Effector memory CD4-positive, alpha-beta T cell (primary cell): Measurements from ENCODE around the gene CACNA2D3.

ENCODE experiments used
- DNase-seq, 3 donors: peaks; one replicate each; pipeline ENCODE4 v3.0.0-alpha.2; 2020
- H3K27ac ChIP-seq: 2 replicates; pipeline ENCODE4 v1.7.0; 2013; ENCODE audit warnings: mild to moderate bottlenecking, low read length, moderate library complexity; ENCODE audit not compliant: insufficient read depth, poor library complexity, severe bottlenecking
- H3K27me3 ChIP-seq: replicated peaks from 2 replicates; pipeline ENCODE4 v1.7.0; 2013; ENCODE audit warnings: mild to moderate bottlenecking, low read length; ENCODE audit not compliant: insufficient read depth, control insufficient read depth, poor library complexity, severe bottlenecking
- H3K36me3 ChIP-seq: 2 replicates; pipeline ENCODE4 v1.7.0; 2013; ENCODE audit warnings: mild to moderate bottlenecking, low read length, moderate library complexity; ENCODE audit not compliant: control insufficient read depth, insufficient read depth
- H3K4me1 ChIP-seq: 2 replicates; pipeline ENCODE4 v1.7.0; 2013; ENCODE audit warnings: low read length, mild to moderate bottlenecking; ENCODE audit not compliant: control insufficient read depth, insufficient read depth, poor library complexity, severe bottlenecking
- H3K4me3 ChIP-seq: 2 replicates; pipeline ENCODE4 v1.7.0; 2013; ENCODE audit warnings: low read length, low read depth, mild to moderate bottlenecking; ENCODE audit not compliant: insufficient read depth, poor library complexity, severe bottlenecking
- H3K9me3 ChIP-seq: 2 replicates; pipeline ENCODE4 v1.7.0; 2013; ENCODE audit warnings: mild to moderate bottlenecking, low read length, moderate library complexity; ENCODE audit not compliant: control insufficient read depth

CACNA2D3 gene

DNA sequence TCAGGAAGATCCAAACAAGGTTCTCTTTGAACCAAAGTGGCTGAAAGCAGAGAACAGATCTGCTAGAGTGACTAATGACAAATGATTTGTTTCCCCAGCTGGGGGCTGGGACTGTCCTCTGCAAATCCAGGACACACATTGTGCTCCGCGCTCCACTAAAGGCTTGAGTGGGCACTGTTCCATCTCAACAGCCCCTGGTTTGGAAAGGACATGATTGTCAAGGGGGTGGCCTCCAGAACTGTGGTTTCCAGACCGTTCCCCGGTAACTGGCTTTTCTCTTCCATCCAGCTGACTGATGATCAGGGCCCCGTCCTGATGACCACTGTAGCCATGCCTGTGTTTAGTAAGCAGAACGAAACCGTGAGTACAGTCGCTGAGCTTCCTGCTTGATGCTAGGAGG lies 714.5 kb downstream of the CACNA2D3 start:
- Histone ChIP-seq H3K4me3 (no peak overlapping the region), H3K9me3 (no peaks in the 10 kb centered on the region), H3K27ac (no peak overlapping the region), H3K27me3 (no peaks in the 10 kb centered on the region), H3K4me1 (no peaks in the 10 kb centered on the region), H3K36me3 (no peaks in the 10 kb centered on the region)
- DNase-seq, result no peak

DNA sequence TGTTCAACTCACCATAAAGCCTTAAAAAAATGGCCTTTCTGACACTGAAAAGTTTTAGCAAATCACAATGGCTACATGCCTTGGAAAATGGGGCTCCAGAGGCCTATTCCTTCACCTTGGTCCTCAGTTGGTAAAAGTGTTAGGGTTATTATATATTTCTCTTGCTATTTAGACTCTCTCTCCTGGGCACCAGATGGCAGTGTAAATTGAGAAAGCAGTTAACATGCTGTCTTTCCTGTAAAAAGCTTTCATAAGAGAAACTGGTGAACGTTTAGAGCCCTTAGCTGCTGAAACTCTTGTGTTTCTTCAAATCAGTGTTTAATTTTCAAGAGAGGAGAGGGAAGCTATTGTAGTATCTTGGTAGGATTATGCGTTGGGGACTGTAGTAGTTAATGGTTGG lies 715.6 kb downstream of the CACNA2D3 start:
- Histone ChIP-seq H3K9me3 (no peaks in the 10 kb centered on the region), H3K4me1 (no peaks in the 10 kb centered on the region), H3K27me3 (no peaks in the 10 kb centered on the region), H3K4me3 (no peak overlapping the region), H3K27ac (no peak overlapping the region), H3K36me3 (no peaks in the 10 kb centered on the region)
- DNase-seq, result no peak

DNA sequence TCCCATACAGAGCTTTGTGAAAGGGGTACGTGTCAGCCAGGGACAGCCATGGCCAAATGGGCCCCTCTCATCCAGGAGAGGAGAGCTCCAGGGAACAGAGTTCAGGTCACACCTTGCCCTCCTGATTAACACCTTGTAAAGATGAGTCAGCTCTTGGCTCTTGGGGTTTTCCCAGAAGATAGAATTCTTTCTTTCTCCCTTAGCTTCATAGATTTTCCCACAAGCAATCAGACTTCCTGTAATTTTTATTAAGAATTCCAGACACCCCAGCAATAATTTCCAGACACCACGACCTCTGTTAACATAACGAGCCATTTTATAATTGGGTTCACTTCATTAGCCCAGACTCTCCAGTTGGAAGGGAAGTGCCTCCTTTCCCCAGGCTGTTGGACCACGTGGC lies 719.1 kb downstream of the CACNA2D3 start:
- no peaks in the 10 kb centered on the region for H3K36me3 ChIP-seq
- H3K9me3 ChIP-seq, result no peaks in the 10 kb centered on the region
- no peaks in the 10 kb centered on the region for H3K27me3 ChIP-seq
- H3K27ac ChIP-seq, result no peak overlapping the region
- no peak for DNase-seq
- no peaks in the 10 kb centered on the region for H3K4me1 ChIP-seq
- no peak overlapping the region for H3K4me3 ChIP-seq

DNA sequence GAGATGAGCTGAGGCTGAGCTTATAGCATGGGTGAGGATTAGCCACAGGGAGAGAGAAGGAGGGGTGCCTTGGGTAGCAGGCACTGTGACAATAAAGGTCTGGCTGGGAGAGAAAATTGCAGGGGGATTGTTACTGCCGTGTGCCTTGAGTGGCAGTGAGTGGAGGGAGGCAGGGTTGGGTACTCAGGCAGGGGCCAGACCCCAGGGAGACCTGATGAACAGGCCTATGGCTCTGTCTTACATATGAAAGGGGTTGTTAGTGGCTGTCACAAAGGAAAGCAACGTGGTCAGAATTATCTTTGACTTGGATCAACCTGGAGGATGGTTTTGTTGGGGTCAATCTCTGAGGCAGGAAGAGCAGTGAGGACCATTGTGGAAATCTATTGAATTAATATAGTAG lies 721.0 kb downstream of the CACNA2D3 start:
- no peak overlapping the region for H3K4me3 ChIP-seq
- H3K9me3 ChIP-seq, result no peaks in the 10 kb centered on the region
- no peaks in the 10 kb centered on the region for H3K4me1 ChIP-seq
- DNase-seq, result no peak
- H3K27me3 ChIP-seq, result no peaks in the 10 kb centered on the region
- H3K36me3 ChIP-seq, result no peaks in the 10 kb centered on the region
- H3K27ac ChIP-seq, result no peak overlapping the region

DNA sequence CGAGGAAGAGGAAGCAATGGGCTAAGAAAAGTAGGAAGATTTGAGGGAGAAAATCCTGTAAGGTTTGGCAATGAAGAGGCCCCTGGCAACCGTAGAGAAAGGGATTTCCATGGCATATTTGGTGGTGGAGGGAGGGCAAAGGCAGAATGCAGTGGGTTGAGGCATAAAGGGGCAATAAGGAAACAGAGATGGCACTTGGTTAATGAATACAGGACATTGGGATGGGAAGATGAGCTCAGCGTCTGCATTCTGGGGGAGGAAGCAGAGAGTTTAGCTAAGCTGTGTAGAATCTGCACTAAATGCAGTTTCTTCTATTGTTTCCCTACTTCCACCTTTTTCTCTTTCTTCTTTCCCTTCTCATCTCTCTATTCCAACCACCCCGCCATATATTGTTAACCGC lies 721.9 kb downstream of the CACNA2D3 start:
- H3K27me3 ChIP-seq, result no peaks in the 10 kb centered on the region
- DNase-seq, result no peak
- no peaks in the 10 kb centered on the region for H3K9me3 ChIP-seq
- H3K4me3 ChIP-seq, result no peak overlapping the region
- H3K27ac ChIP-seq, result no peak overlapping the region
- no peaks in the 10 kb centered on the region for H3K36me3 ChIP-seq
- no peaks in the 10 kb centered on the region for H3K4me1 ChIP-seq

DNA sequence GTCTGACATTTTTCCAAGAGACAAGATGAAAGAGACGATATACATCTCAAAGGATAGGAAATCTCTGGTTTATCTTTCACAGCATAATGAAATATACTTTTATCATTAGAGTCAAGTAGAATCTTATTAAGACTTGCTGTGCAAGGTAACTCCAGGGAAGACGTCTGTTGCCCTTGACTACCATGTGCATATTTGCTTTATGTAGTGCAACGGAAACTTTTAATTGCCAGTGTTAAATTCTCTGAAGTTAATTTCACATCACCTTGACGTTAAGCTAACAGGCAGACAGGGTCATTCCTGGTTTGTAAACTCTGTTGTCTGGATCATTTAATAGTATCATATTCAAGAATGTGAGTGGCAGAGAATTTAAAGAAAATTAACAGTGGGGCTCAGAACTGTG lies 722.7 kb downstream of the CACNA2D3 start:
- no peaks in the 10 kb centered on the region for H3K4me1 ChIP-seq
- H3K9me3 ChIP-seq, result no peaks in the 10 kb centered on the region
- no peak overlapping the region for H3K4me3 ChIP-seq
- DNase-seq, result no peak
- no peaks in the 10 kb centered on the region for H3K36me3 ChIP-seq
- H3K27ac ChIP-seq, result no peak overlapping the region
- H3K27me3 ChIP-seq, result no peaks in the 10 kb centered on the region

- Histone ChIP-seq H3K27ac (no peak overlapping the region), H3K4me1 (no peaks in the 10 kb centered on the region), H3K9me3 (no peaks in the 10 kb centered on the region), H3K4me3 (no peak overlapping the region), H3K36me3 (no peaks in the 10 kb centered on the region), H3K27me3 (no peaks in the 10 kb centered on the region)
- no peak for DNase-seq
Measured at GRCh38 chr3:54845551-54845950, 723.2 kb downstream of the CACNA2D3 start.

DNA sequence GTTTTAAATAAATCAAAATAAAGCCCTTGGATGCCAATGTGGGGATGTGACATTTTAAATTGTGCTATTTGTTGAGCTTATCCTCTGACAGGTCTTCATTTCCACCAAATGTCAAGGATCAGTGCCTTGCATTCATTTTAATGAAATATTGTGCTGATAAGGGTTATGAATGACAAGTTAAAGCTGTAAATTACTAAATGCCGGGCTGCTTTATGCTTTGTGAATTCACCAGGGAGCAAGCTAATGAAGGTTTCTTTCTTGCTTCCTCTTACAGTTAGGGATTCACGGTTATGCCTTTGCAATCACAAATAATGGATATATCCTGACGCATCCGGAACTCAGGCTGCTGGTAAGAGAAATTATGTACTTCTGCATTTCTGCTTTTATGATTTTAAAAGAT lies 723.8 kb downstream of the CACNA2D3 start:
- no peak overlapping the region for H3K27ac ChIP-seq
- no peaks in the 10 kb centered on the region for H3K4me1 ChIP-seq
- H3K27me3 ChIP-seq, result no peaks in the 10 kb centered on the region
- H3K9me3 ChIP-seq, result no peaks in the 10 kb centered on the region
- H3K4me3 ChIP-seq, result no peak overlapping the region
- no peak for DNase-seq
- H3K36me3 ChIP-seq, result no peaks in the 10 kb centered on the region

GRCh38 chr3:54847361-54847760 lies 725.0 kb downstream of the CACNA2D3 start:
- no peak for DNase-seq
- Histone ChIP-seq H3K27me3 (no peaks in the 10 kb centered on the region), H3K4me3 (no peak overlapping the region), H3K36me3 (no peaks in the 10 kb centered on the region), H3K9me3 (no peaks in the 10 kb centered on the region), H3K27ac (no peak overlapping the region), H3K4me1 (no peaks in the 10 kb centered on the region)

DNA sequence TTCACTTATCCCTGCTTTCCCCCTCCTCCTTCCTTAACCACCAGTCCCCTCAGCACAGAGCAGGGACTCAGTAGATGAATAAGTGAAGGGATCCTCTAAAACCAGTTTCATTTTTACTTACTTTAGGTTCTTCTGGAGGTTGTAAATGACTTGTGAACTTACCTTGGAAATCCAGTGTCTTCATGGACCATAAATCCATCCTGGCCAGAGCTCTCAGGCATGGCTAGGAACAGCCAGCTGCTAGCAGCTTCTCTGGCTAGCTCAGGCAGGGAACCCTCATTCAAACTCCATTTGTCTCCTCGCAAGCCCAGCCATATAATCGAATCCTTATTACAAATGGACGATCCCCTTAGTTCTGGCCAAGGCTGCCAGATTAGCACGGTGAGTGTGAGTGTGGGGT lies 727.0 kb downstream of the CACNA2D3 start:
- no peak for DNase-seq
- Histone ChIP-seq H3K9me3 (no peaks in the 10 kb centered on the region), H3K36me3 (no peaks in the 10 kb centered on the region), H3K27me3 (no peaks in the 10 kb centered on the region), H3K4me3 (no peak overlapping the region), H3K4me1 (no peaks in the 10 kb centered on the region), H3K27ac (no peak overlapping the region)

DNA sequence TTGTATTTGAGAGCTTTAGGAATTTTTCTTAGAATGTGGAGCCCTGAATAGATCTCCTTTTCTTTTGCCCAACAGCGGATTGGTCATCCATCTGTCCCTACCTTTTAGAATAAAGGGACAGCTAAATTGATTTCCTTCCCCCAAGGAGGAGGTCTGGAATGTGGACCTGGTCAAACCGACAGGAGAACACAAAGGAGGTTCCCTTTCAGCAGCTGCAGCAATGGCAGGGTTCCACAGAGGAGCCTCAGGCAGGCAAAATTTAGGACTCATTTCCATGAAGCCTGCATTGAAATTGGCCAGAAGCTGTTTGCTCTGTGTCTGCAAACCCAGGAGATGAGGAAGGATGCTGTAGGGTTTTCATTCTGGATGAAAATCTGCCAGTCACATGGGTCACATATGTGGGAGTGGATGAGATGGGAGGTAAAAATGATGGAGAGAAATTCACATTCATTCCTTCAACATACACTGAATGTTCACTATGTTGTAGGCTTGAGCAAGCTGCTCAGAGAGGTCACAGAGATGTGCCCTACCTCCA lies 728.2 kb downstream of the CACNA2D3 start:
- no peaks in the 10 kb centered on the region for H3K4me1 ChIP-seq
- H3K9me3 ChIP-seq, result no peaks in the 10 kb centered on the region
- DNase-seq, result no peak
- no peak overlapping the region for H3K27ac ChIP-seq
- H3K4me3 ChIP-seq, result no peak overlapping the region
- H3K27me3 ChIP-seq, result no peaks in the 10 kb centered on the region
- no peaks in the 10 kb centered on the region for H3K36me3 ChIP-seq
